ENCODE data around the gene PLIN4.

The PLIN4 gene

GRCh38 chr19:4525563-4526002 lies 7.3 kb upstream of the PLIN4 start:
- H3K27ac ChIP-seq (ENCODE audit: low read depth in 2 of 2, low read length in 2 of 2): no peak overlapping the region
- H3K4me3 ChIP-seq (ENCODE audit: low read length in 2 of 2): no peak overlapping the region
- no peaks in the 10 kb centered on the region for H3K4me1 ChIP-seq (ENCODE audit: control insufficient read depth in 2 of 2, insufficient read depth in 2 of 2, low read length in 2 of 2)
- H3K9me3 ChIP-seq (ENCODE audit: control insufficient read depth in 2 of 2, low read length in 2 of 2): no peaks in the 10 kb centered on the region
- H3K9ac ChIP-seq (ENCODE audit: low read depth in 1 of 2, low read length in 2 of 2): no peak overlapping the region
- H3K36me3 ChIP-seq (ENCODE audit: control insufficient read depth in 2 of 2, insufficient read depth in 2 of 2, low read length in 2 of 2): no peaks in the 10 kb centered on the region
- no peaks in the 10 kb centered on the region for H3K27me3 ChIP-seq (ENCODE audit: control insufficient read depth in 2 of 2, insufficient read depth in 2 of 2, low read length in 2 of 2)

GRCh38 chr19:4524808-4525562 lies 6.7 kb upstream of the PLIN4 start:
- Histone ChIP-seq H3K27me3 (ENCODE audit: control insufficient read depth in 2 of 2, insufficient read depth in 2 of 2, low read length in 2 of 2) (no peaks in the 10 kb centered on the region), H3K4me3 (ENCODE audit: low read length in 2 of 2) (no peak overlapping the region), H3K36me3 (ENCODE audit: control insufficient read depth in 2 of 2, insufficient read depth in 2 of 2, low read length in 2 of 2) (no peaks in the 10 kb centered on the region), H3K4me1 (ENCODE audit: control insufficient read depth in 2 of 2, insufficient read depth in 2 of 2, low read length in 2 of 2) (no peaks in the 10 kb centered on the region), H3K27ac (ENCODE audit: low read depth in 2 of 2, low read length in 2 of 2) (no peak overlapping the region), H3K9ac (ENCODE audit: low read depth in 1 of 2, low read length in 2 of 2) (no peak overlapping the region), H3K9me3 (ENCODE audit: control insufficient read depth in 2 of 2, low read length in 2 of 2) (no peaks in the 10 kb centered on the region)

DNA sequence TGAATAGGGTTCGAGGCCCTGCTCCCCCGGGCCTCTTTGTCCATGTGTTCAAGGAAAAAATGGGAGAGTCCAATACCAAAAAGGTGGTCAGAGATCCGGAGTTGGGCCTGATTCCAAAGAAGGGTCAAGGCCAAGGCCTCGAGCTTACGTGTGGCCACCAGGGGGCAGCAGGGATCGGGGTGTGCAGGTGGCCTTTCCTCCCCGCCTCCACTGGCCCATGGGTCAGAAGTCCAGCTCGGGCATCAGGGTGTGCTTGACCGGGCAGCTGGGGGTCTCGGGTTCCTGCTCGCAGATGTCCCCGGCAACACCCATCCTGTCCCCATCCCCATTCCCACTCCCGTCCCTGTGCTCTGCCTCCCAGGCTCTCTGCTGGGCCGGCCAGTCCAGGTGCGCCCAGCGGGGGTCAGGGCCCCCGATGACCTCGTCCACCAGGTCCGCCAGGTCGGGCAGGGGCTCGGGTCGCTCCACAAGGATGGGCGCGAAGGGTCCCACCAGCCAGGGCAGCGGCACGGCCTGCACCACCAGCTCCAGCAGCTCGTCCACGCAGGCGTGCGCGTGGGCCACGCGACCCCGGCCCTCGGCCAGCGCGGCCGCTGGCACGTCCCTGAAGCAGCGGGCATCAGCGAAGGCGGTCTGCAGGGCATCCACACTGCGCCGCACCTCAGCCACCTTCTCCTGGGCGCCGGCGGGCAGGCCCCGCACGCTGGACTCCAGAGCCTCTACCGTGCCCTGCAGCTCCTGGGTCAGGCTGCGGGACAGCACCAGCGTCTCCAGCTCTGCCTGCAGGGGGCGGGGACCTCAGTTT lies 5.2 kb upstream of the PLIN4 start:
- Histone ChIP-seq H3K27ac (ENCODE audit: low read depth in 2 of 2, low read length in 2 of 2) (no peak overlapping the region), H3K4me1 (ENCODE audit: control insufficient read depth in 2 of 2, insufficient read depth in 2 of 2, low read length in 2 of 2) (no peaks in the 10 kb centered on the region), H3K9ac (ENCODE audit: low read depth in 1 of 2, low read length in 2 of 2) (no peak overlapping the region), H3K36me3 (ENCODE audit: control insufficient read depth in 2 of 2, insufficient read depth in 2 of 2, low read length in 2 of 2) (no peaks in the 10 kb centered on the region), H3K4me3 (ENCODE audit: low read length in 2 of 2) (no peak overlapping the region), H3K9me3 (ENCODE audit: control insufficient read depth in 2 of 2, low read length in 2 of 2) (no peaks in the 10 kb centered on the region), H3K27me3 (ENCODE audit: control insufficient read depth in 2 of 2, insufficient read depth in 2 of 2, low read length in 2 of 2) (no peaks in the 10 kb centered on the region)

- H3K27ac ChIP-seq (ENCODE audit: low read depth in 2 of 2, low read length in 2 of 2): no peak overlapping the region
Observed at GRCh38 chr19:4522291-4523002, 4.2 kb upstream of the PLIN4 start.

DNA sequence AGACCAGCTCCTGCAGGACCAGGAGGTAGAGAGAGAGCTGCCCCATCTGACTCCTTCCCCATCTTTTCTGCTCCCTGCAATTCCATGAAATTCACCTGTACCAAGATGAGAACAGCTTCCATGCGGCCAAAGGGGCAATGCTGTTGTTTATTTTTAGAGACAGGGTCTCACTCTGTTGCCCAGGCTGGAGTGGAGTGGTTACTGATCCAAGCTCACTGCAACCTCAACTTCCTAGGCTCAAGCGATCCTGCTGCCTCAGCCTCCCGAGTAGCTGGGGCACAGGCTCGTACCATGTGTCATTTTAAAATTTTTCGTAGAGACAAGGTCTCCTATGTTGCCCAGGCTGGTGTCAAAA lies 3.6 kb upstream of the PLIN4 start:
- no peaks in the 10 kb centered on the region for H3K4me1 ChIP-seq (ENCODE audit: control insufficient read depth in 2 of 2, insufficient read depth in 2 of 2, low read length in 2 of 2)
- no peaks in the 10 kb centered on the region for H3K36me3 ChIP-seq (ENCODE audit: control insufficient read depth in 2 of 2, insufficient read depth in 2 of 2, low read length in 2 of 2)
- no peak overlapping the region for H3K4me3 ChIP-seq (ENCODE audit: low read length in 2 of 2)
- no peaks in the 10 kb centered on the region for H3K27me3 ChIP-seq (ENCODE audit: control insufficient read depth in 2 of 2, insufficient read depth in 2 of 2, low read length in 2 of 2)
- no peak overlapping the region for H3K9ac ChIP-seq (ENCODE audit: low read depth in 1 of 2, low read length in 2 of 2)
- no peaks in the 10 kb centered on the region for H3K9me3 ChIP-seq (ENCODE audit: control insufficient read depth in 2 of 2, low read length in 2 of 2)
- H3K27ac ChIP-seq (ENCODE audit: low read depth in 2 of 2, low read length in 2 of 2): no peak overlapping the region

More at GRCh38 chr19:4522291-4523002, 4.2 kb upstream of the PLIN4 start:
- Histone ChIP-seq H3K27me3 (ENCODE audit: control insufficient read depth in 2 of 2, insufficient read depth in 2 of 2, low read length in 2 of 2) (no peaks in the 10 kb centered on the region), H3K9me3 (ENCODE audit: control insufficient read depth in 2 of 2, low read length in 2 of 2) (no peaks in the 10 kb centered on the region), H3K4me3 (ENCODE audit: low read length in 2 of 2) (no peak overlapping the region), H3K9ac (ENCODE audit: low read depth in 1 of 2, low read length in 2 of 2) (no peak overlapping the region), H3K4me1 (ENCODE audit: control insufficient read depth in 2 of 2, insufficient read depth in 2 of 2, low read length in 2 of 2) (no peaks in the 10 kb centered on the region), H3K36me3 (ENCODE audit: control insufficient read depth in 2 of 2, insufficient read depth in 2 of 2, low read length in 2 of 2) (no peaks in the 10 kb centered on the region)

DNA sequence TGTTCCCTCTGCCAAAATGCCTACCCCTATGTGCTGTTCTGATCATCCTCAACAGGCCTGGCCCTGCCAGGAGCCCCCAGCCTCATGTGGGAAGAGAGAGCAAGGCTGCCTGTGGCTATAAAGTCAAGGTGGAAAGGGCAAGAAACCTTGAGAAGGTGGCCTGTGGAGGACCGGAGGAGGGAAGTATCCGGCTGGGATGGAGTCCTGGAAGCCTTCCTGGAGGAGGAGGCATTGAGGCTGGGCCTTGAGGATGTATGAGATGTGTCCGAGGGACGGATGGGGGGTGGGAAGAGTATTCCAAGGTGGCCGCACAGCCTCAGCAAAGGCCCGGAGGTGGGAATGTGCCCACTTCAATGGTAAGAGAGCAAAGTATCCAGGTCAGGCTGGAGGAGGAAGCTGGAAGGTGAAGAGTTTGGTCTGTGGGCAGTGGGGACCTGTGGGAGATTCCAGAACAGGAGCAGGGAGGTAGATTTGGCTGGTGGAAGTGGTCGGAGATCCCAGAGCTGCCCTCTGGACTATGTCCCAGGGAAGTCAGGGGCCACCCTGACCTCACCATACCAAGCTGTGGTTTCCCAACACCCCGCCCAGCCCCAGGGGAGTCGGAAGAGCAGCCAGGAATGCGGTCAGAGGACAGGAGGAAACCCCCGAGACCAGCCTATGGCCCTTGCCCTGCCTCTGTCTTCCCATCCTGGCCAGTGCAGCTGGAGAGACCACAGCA lies 3.0 kb upstream of the PLIN4 start:
- Histone ChIP-seq H3K36me3 (ENCODE audit: control insufficient read depth in 2 of 2, insufficient read depth in 2 of 2, low read length in 2 of 2) (no peaks in the 10 kb centered on the region), H3K4me3 (ENCODE audit: low read length in 2 of 2) (no peak overlapping the region), H3K4me1 (ENCODE audit: control insufficient read depth in 2 of 2, insufficient read depth in 2 of 2, low read length in 2 of 2) (no peaks in the 10 kb centered on the region), H3K27me3 (ENCODE audit: control insufficient read depth in 2 of 2, insufficient read depth in 2 of 2, low read length in 2 of 2) (no peaks in the 10 kb centered on the region), H3K9me3 (ENCODE audit: control insufficient read depth in 2 of 2, low read length in 2 of 2) (no peaks in the 10 kb centered on the region), H3K27ac (ENCODE audit: low read depth in 2 of 2, low read length in 2 of 2) (no peak overlapping the region), H3K9ac (ENCODE audit: low read depth in 1 of 2, low read length in 2 of 2) (no peak overlapping the region)

DNA sequence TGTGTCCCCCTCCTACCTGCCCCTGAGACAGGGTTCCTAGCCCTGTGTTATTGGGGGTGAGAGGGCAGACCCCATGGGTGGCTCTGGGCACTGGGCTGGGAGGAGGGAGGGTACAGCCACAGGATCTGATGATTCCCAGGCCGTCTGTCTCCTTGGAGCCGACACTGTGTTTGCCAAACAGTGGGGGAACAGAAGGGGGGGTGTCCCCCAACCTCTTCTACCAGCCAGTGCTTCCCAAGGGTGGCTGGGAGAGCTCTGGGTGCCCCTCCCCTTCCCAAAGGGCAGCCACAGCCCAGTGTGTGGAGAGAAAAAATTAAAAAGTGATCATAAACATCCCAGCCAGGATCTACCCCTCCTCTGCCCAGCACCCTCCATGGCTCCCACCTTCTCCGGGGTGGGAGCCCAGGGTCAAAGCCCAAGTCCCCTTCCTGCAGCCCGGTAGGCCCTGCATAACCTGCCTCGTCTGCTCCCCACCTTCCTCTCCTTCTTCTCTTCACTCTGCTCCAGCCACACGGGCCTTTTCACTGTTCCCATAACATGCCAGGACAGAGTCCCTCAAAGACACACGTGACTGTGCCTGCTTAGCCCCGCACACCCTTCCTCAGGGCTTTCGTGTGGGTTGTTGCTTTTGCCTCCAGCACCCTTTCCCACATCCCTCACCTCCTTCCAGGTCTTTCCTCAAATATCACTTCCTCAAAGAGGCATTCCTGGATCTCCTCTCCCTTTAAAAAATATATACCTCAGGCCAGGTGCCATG lies 1.4 kb upstream of the PLIN4 start:
- Histone ChIP-seq H3K27ac (ENCODE audit: low read depth in 2 of 2, low read length in 2 of 2) (peak overlapping the region in 1 of 2 donors; percentile 72), H3K9ac (ENCODE audit: low read depth in 1 of 2, low read length in 2 of 2) (no peak overlapping the region), H3K4me3 (ENCODE audit: low read length in 2 of 2) (no peak overlapping the region)

DNA sequence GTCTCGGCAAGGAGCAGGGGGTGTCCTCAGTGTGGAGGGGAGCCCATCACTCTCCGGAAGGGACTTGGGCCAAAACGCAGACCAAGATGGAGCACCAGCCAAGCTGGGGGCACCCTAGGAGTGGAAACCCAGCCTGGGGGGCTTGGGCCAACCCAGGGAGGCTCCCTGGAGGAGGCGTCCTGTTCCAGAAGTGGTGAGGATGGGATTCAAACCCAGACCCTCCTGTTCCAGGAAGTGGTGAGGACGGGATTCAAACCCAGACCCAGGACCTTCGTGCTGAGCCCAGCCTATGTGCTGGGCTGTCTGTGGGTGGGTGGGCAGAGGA lies 848 bp upstream of the PLIN4 start:
- Histone ChIP-seq H3K9ac (ENCODE audit: low read depth in 1 of 2, low read length in 2 of 2) (peak overlapping the region in 1 of 2 donors; percentile 2), H3K27ac (ENCODE audit: low read depth in 2 of 2, low read length in 2 of 2) (peak overlapping the region in 1 of 2 donors; percentile 72), H3K4me3 (ENCODE audit: low read length in 2 of 2) (no peak overlapping the region)

More for the DNA sequence above, 1.4 kb upstream of the PLIN4 start:
- Histone ChIP-seq H3K36me3 (ENCODE audit: control insufficient read depth in 2 of 2, insufficient read depth in 2 of 2, low read length in 2 of 2) (no peaks in the 10 kb centered on the region), H3K9me3 (ENCODE audit: control insufficient read depth in 2 of 2, low read length in 2 of 2) (no peaks in the 10 kb centered on the region), H3K27me3 (ENCODE audit: control insufficient read depth in 2 of 2, insufficient read depth in 2 of 2, low read length in 2 of 2) (no peaks in the 10 kb centered on the region), H3K4me1 (ENCODE audit: control insufficient read depth in 2 of 2, insufficient read depth in 2 of 2, low read length in 2 of 2) (no peaks in the 10 kb centered on the region)

GRCh38 chr19:4517451-4518057 lies 732 bp downstream of the PLIN4 start:
- Histone ChIP-seq H3K27me3 (ENCODE audit: control insufficient read depth in 2 of 2, insufficient read depth in 2 of 2, low read length in 2 of 2) (no peaks in the 10 kb centered on the region), H3K4me1 (ENCODE audit: control insufficient read depth in 2 of 2, insufficient read depth in 2 of 2, low read length in 2 of 2) (no peaks in the 10 kb centered on the region), H3K9ac (ENCODE audit: low read depth in 1 of 2, low read length in 2 of 2) (no peak overlapping the region), H3K4me3 (ENCODE audit: low read length in 2 of 2) (no peak overlapping the region), H3K36me3 (ENCODE audit: control insufficient read depth in 2 of 2, insufficient read depth in 2 of 2, low read length in 2 of 2) (no peaks in the 10 kb centered on the region), H3K9me3 (ENCODE audit: control insufficient read depth in 2 of 2, low read length in 2 of 2) (no peaks in the 10 kb centered on the region), H3K27ac (ENCODE audit: low read depth in 2 of 2, low read length in 2 of 2) (peak overlapping the region in 1 of 2 donors; percentile 56)

More for the DNA sequence above, 848 bp upstream of the PLIN4 start:
- Histone ChIP-seq H3K27me3 (ENCODE audit: control insufficient read depth in 2 of 2, insufficient read depth in 2 of 2, low read length in 2 of 2) (no peaks in the 10 kb centered on the region), H3K9me3 (ENCODE audit: control insufficient read depth in 2 of 2, low read length in 2 of 2) (no peaks in the 10 kb centered on the region), H3K4me1 (ENCODE audit: control insufficient read depth in 2 of 2, insufficient read depth in 2 of 2, low read length in 2 of 2) (no peaks in the 10 kb centered on the region), H3K36me3 (ENCODE audit: control insufficient read depth in 2 of 2, insufficient read depth in 2 of 2, low read length in 2 of 2) (no peaks in the 10 kb centered on the region)
